Left ventricle myocardium inferior (tissue), 1 donor: ENCODE data around the gene KRTAP10-6. TPM values are rescaled to one million over a fixed set of nuclear protein-coding genes. Genes with fewer than 3 reads are reported as not detected.

Source experiments
- DNase-seq: peaks from one replicate; pipeline ENCODE4 v3.0.0-alpha.2; 2020
- H3K27ac ChIP-seq: fragments of 200-600 bp; replicated peaks from 2 replicates; pipeline ENCODE4 v1.8.0; 2021
- H3K27me3 ChIP-seq: fragments of 200-600 bp; 2 replicates; pipeline ENCODE4 v1.8.0; 2021; ENCODE audit warnings: low read depth
- H3K36me3 ChIP-seq: fragments of 200-600 bp; 2 replicates; pipeline ENCODE4 v1.8.0; 2021
- H3K4me1 ChIP-seq: fragments of 200-600 bp; 2 replicates; pipeline ENCODE4 v1.8.0; 2021
- H3K4me3 ChIP-seq: fragments of 200-600 bp; 2 replicates; pipeline ENCODE4 v1.8.0; 2021; ENCODE audit warnings: mild to moderate bottlenecking, moderate library complexity
- H3K9me3 ChIP-seq: fragments of 200-600 bp; replicated peaks from 2 replicates; pipeline ENCODE4 v1.8.0; 2021
- intact Hi-C: fragments of 100-400 bp; cut with micrococcal nuclease; formaldehyde crosslinking; loops from one replicate; pipeline ENCODE4 v1.11.0; 2022
- total RNA-seq: library from RNA; stranded (reverse); fragmentation: NEBNext Ultra II Directional; extraction: Animal tissue kit (Norgen Biotek cat#: 25700); gene quantifications from one replicate; pipeline ENCODE4 v1.2.1, GENCODE V29; 2021
- TF ChIP-seq, protein P1 (sequence below): fragments of 200-600 bp; IDR thresholded peaks from 2 replicates; pipeline ENCODE4 v1.8.0; 2021; ENCODE audit warnings: antibody characterized with exemption, mild to moderate bottlenecking, borderline replicate concordance
- donor health status: DM: no; HTN: yes; CAD: no; lungs with severe emphysema.

KRTAP10-6 gene
- total RNA-seq, 1 donor from 2014 or later = not detected

DNA sequence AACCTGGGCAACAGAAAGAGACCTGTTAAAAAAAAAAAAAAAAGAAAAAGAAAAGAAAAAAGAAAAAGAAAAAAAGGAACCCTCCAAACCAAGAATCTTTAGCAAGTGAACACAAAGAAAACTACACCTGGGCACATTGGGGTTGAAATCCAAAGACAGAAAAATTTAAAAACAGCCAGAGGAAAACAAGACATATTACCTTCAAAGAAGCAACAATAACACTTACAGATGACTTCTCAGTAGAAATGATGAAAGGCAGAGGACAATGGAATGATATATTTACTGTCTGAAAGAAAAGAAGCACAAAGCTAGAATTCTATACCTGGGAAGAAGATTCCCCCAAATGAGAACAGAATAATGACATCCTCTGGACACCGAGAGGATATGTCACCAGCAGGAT lies 49.6 kb downstream of the KRTAP10-6 start:
- H3K4me1 ChIP-seq = no peaks in the 10 kb centered on the region
- H3K9me3 ChIP-seq = peaks cover 29% of the 10 kb centered on the region
- peaks cover 15% of the 10 kb centered on the region for H3K27me3 ChIP-seq

More for the DNA sequence above, 49.6 kb downstream of the KRTAP10-6 start:
- TF ChIP-seq, protein P1, sequence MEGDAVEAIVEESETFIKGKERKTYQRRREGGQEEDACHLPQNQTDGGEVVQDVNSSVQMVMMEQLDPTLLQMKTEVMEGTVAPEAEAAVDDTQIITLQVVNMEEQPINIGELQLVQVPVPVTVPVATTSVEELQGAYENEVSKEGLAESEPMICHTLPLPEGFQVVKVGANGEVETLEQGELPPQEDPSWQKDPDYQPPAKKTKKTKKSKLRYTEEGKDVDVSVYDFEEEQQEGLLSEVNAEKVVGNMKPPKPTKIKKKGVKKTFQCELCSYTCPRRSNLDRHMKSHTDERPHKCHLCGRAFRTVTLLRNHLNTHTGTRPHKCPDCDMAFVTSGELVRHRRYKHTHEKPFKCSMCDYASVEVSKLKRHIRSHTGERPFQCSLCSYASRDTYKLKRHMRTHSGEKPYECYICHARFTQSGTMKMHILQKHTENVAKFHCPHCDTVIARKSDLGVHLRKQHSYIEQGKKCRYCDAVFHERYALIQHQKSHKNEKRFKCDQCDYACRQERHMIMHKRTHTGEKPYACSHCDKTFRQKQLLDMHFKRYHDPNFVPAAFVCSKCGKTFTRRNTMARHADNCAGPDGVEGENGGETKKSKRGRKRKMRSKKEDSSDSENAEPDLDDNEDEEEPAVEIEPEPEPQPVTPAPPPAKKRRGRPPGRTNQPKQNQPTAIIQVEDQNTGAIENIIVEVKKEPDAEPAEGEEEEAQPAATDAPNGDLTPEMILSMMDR = no peak
- no peak overlapping the region for H3K4me3 ChIP-seq
- intact Hi-C loops = no loop called here
- no peak overlapping the region for H3K27ac ChIP-seq
- no peaks in the 10 kb centered on the region for H3K36me3 ChIP-seq
- no peak for DNase-seq

Other genes starting within 250 kb of the KRTAP10-6 start
- 1.8 TPM for gene TRPM2, start 238.9 kb downstream of the KRTAP10-6 start, total RNA-seq
- 1.8 TPM for gene LRRC3, start 137.0 kb downstream of the KRTAP10-6 start, total RNA-seq
- not detected for gene KRTAP10-1, start 52.3 kb downstream of the KRTAP10-6 start, total RNA-seq
- not detected for gene KRTAP10-2, start 41.0 kb downstream of the KRTAP10-6 start, total RNA-seq
- not detected for gene KRTAP10-3, start 33.7 kb downstream of the KRTAP10-6 start, total RNA-seq
- not detected for gene KRTAP10-4, start 18.8 kb downstream of the KRTAP10-6 start, total RNA-seq
- not detected for gene KRTAP10-5, start 11.9 kb downstream of the KRTAP10-6 start, total RNA-seq
- gene KRTAP10-7, start 8.1 kb upstream of the KRTAP10-6 start, total RNA-seq = not detected
- not detected for gene KRTAP10-8, start 19.6 kb upstream of the KRTAP10-6 start, total RNA-seq
- not detected for gene KRTAP10-9, start 34.6 kb upstream of the KRTAP10-6 start, total RNA-seq
- gene KRTAP10-10, start 44.9 kb upstream of the KRTAP10-6 start, total RNA-seq = not detected
- gene KRTAP10-11, start 53.9 kb upstream of the KRTAP10-6 start, total RNA-seq = not detected
- gene KRTAP12-4, start 62.2 kb upstream of the KRTAP10-6 start, total RNA-seq = not detected
- not detected for gene KRTAP12-3, start 65.4 kb upstream of the KRTAP10-6 start, total RNA-seq
- not detected for gene KRTAP12-2, start 74.4 kb upstream of the KRTAP10-6 start, total RNA-seq
- gene KRTAP12-1, start 89.7 kb upstream of the KRTAP10-6 start, total RNA-seq = not detected
- not detected for gene KRTAP10-12, start 104.7 kb upstream of the KRTAP10-6 start, total RNA-seq
- gene TSPEAR, start 119.1 kb upstream of the KRTAP10-6 start, total RNA-seq = 3.3 TPM
- 78.2 TPM for gene UBE2G2, start 209.3 kb upstream of the KRTAP10-6 start, total RNA-seq
- 75.5 TPM for gene SUMO3, start 225.6 kb upstream of the KRTAP10-6 start, total RNA-seq